PC-3 (cell line): Measurements from ENCODE around the gene HBS1L.

ENCODE experiments used
- CTCF ChIP-seq: fragments of 300-600 bp; sonication (generic); conservative IDR thresholded peaks from 2 replicates; pipeline ENCODE4 v1.5.1; 2017; ENCODE audit warnings: antibody characterized with exemption, low read depth, mild to moderate bottlenecking, low read length
- EZH2 ChIP-seq: fragments of 300-600 bp; sonication (generic); IDR thresholded peaks from one replicate; pipeline ENCODE4 v1.6.1; 2017; ENCODE audit warnings: antibody characterized with exemption, mild to moderate bottlenecking, low read length; ENCODE audit not compliant: unreplicated experiment
- EZH2phosphoT487 ChIP-seq: fragments of 300-600 bp; sonication (generic); IDR thresholded peaks from 2 replicates; pipeline ENCODE4 v1.6.1; 2018; ENCODE audit warnings: mild to moderate bottlenecking, antibody characterized with exemption, low read length, borderline replicate concordance

GRCh38 chr6:135025175-135025574 is 29.4 kb downstream of the HBS1L start:
- TF ChIP-seq EZH2 (no peak), CTCF (no peak), EZH2phosphoT487 (no peak)
